ENCODE data around the gene PITPNC1. TPM values are rescaled to one million over a fixed set of nuclear protein-coding genes. Genes with fewer than 3 reads are reported as not detected.
"Not testable (repeated sequence)": the region's sequence is repeated elsewhere in the genome, so short reads cannot be mapped to it uniquely, and the experiment has no call there.

PITPNC1 gene
- total RNA-seq, 3 donors from 2014 or later, result 11.0 to 17.7 (median 14.8) TPM

DNA sequence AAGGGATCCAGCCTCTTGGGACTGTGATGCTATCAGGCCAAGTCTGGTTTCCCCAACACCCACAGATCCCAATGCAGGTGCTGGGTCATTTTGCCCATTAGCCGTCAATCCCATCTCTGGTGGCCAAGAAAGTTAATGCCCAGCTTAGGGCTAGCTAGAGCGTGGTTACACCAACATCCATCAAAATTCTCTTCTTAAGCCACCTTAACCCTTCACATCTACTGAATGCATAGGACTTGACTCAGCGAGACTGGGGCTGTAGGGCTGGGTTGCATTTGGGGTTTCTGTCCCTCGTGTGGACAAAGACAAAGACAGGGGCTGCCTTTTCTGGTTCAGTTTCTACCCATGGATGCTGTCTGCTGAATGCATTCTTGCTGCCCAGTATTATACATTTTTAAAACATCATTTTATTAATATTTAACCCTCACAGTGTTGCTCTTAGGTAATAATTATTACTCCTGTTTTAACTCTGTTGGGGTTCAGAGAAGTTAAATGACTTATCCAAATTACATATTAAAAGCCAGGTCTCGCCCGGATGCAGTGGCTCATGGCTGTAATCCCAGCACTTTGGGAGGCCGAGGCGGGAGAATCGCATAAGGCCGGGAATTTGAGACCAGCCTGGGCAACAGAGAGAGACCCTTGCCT lies 199.5 kb downstream of the PITPNC1 start:
- Histone ChIP-seq H3K36me3 (no peaks in the 10 kb centered on the region), H3K27ac (no peak overlapping the region), H3K27me3 (no peaks in the 10 kb centered on the region), H3K9me3 (no peaks in the 10 kb centered on the region), H3K4me1 (no peaks in the 10 kb centered on the region), H3K4me3 (no peak overlapping the region)
- intact Hi-C loops (cut with DNase I; ENCODE audit: low total_unique reads), result no loop called here
- TF ChIP-seq, protein P1, sequence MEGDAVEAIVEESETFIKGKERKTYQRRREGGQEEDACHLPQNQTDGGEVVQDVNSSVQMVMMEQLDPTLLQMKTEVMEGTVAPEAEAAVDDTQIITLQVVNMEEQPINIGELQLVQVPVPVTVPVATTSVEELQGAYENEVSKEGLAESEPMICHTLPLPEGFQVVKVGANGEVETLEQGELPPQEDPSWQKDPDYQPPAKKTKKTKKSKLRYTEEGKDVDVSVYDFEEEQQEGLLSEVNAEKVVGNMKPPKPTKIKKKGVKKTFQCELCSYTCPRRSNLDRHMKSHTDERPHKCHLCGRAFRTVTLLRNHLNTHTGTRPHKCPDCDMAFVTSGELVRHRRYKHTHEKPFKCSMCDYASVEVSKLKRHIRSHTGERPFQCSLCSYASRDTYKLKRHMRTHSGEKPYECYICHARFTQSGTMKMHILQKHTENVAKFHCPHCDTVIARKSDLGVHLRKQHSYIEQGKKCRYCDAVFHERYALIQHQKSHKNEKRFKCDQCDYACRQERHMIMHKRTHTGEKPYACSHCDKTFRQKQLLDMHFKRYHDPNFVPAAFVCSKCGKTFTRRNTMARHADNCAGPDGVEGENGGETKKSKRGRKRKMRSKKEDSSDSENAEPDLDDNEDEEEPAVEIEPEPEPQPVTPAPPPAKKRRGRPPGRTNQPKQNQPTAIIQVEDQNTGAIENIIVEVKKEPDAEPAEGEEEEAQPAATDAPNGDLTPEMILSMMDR (IDR thresholded peaks at IDR 0.05), result no peak
- TF ChIP-seq POLR2AphosphoS5 (IDR thresholded peaks at IDR 0.05), result no peak
- TF ChIP-seq POLR2A (IDR thresholded peaks at IDR 0.05), result no peak
- DNase-seq (ENCODE audit: low spot score in 2 of 2), result no peak

DNA sequence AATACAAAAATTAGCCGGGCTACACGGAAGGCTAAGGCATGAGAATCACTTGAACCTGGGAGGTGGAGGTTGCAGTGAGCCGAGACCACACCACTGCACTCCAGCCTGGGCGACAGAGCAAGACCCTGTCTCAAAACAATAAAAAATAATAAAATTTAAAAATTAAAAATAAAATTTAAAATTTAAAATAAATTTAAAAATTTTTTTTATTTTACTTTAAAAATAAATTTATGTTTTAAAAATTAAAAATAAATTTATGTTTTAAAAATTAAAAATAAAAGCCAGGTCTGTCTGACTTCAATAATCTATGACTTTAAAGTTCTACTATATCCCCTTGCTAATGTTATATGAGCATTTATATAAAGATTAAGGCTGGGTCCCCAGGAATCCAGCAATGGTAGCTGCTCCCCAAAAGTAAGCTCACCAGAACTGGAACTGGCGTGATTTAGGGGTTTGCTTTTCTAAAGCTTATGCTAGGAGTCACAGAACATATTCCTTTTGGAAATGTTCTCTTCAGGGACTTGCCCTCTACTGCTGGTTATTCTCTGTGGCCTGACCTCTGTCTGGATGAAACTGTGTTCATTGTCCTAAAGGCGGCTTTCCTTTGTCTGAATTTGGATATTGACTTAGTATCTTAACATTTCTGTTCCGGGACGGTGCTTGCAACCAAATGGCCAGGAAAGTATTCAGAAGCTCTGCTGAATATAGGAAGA lies 200.5 kb downstream of the PITPNC1 start:
- Histone ChIP-seq H3K27me3 (no peaks in the 10 kb centered on the region), H3K27ac (no peak overlapping the region), H3K9me3 (no peaks in the 10 kb centered on the region), H3K4me1 (no peaks in the 10 kb centered on the region), H3K4me3 (no peak overlapping the region), H3K36me3 (no peaks in the 10 kb centered on the region)
- DNase-seq (ENCODE audit: low spot score in 2 of 2), result no peak
- intact Hi-C loops (cut with DNase I; ENCODE audit: low total_unique reads), result no loop called here
- TF ChIP-seq POLR2AphosphoS5 (IDR thresholded peaks at IDR 0.05) (no peak), POLR2A (IDR thresholded peaks at IDR 0.05) (no peak)
- TF ChIP-seq, protein P1 (IDR thresholded peaks at IDR 0.05), result no peak

DNA sequence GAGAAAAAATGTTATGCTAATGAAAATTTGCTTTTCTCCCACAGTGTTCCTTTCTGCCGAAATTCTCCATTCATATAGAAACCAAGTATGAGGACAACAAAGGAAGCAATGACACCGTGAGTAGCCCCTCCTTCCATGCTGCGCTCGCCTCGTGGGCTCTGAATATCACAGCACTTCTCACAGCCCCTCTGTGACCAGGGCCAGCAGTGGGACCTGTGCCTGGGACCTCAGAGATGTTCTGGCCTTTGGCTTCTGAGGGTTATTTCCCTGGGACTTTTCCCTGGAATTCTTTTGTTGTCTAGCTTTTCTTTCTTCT lies 201.0 kb downstream of the PITPNC1 start:
- DNase-seq (ENCODE audit: low spot score in 2 of 2), result no peak
- no peaks in the 10 kb centered on the region for H3K9me3 ChIP-seq
- H3K27me3 ChIP-seq, result no peaks in the 10 kb centered on the region
- H3K4me3 ChIP-seq, result no peak overlapping the region
- intact Hi-C loops (cut with DNase I; ENCODE audit: low total_unique reads), result no loop called here
- no peaks in the 10 kb centered on the region for H3K36me3 ChIP-seq
- H3K27ac ChIP-seq, result no peak overlapping the region
- H3K4me1 ChIP-seq, result no peaks in the 10 kb centered on the region
- no peak for TF ChIP-seq POLR2A (IDR thresholded peaks at IDR 0.05)
- no peak for TF ChIP-seq POLR2AphosphoS5 (IDR thresholded peaks at IDR 0.05)
- TF ChIP-seq, protein P1 (IDR thresholded peaks at IDR 0.05), result no peak

DNA sequence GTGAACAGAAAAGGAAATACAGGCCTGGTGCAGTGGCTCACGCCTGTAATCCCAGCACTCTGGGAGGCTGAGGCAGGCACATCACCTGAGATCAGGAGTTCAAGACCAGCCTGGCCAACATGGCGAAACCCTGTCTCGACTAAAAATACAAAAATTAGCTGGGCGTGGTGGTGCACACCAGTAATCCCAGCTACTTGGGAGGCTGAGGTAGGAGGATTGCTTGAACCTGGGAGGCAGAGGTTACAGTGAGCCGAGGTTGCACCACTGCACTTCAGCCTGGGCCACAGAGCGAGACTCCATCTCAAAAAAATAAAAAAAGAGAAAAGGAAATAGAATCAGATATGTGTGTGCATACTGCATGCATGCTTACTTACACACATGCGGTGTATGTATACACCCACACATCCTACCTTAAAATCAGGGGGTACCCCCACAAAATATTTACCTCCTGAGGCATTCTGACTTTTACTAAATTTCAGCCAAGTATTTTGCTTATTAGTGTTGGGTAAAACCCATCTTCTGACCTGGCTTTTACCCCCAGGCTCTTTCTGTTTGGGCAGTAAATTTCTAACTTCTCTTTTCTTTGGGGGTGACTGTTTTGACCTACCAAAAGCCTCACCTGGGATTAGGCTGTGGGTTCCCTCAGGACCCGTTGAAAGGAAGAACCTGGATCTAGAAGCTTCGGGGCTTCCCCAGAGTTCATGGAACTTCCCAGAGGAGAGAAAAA lies 201.8 kb downstream of the PITPNC1 start:
- H3K4me1 ChIP-seq; H3K36me3 ChIP-seq; H3K9me3 ChIP-seq; intact Hi-C loops (cut with DNase I; ENCODE audit: low total_unique reads); H3K27ac ChIP-seq; H3K4me3 ChIP-seq; H3K27me3 ChIP-seq; DNase-seq (ENCODE audit: low spot score in 2 of 2): not testable (repeated sequence)

GRCh38 chr17:67582673-67583081 lies 205.6 kb downstream of the PITPNC1 start:
- Histone ChIP-seq H3K4me3 (no peak overlapping the region), H3K27me3 (no peaks in the 10 kb centered on the region), H3K36me3 (no peaks in the 10 kb centered on the region), H3K9me3 (no peaks in the 10 kb centered on the region), H3K4me1 (no peaks in the 10 kb centered on the region), H3K27ac (no peak overlapping the region)
- TF ChIP-seq POLR2A (IDR thresholded peaks at IDR 0.05) (no peak), POLR2AphosphoS5 (IDR thresholded peaks at IDR 0.05) (no peak)
- TF ChIP-seq, protein P1 (IDR thresholded peaks at IDR 0.05), result no peak
- intact Hi-C loops (cut with DNase I; ENCODE audit: low total_unique reads), result no loop called here
- no peak for DNase-seq (ENCODE audit: low spot score in 2 of 2)

All from breast epithelium (tissue), 4 donors.